TTC549 (cell line): ENCODE results near the gene B4GALNT4.
"Not testable (repeated sequence)": the region's sequence is repeated elsewhere in the genome, so short reads cannot be mapped to it uniquely, and the experiment has no call there.

Source experiments
- FAIRE-seq: peaks from 2 replicates; lab custom pipeline; 2012; peaks lifted over from hg19 to GRCh38; lab: Jason Lieb, UNC

The B4GALNT4 gene, protein sequence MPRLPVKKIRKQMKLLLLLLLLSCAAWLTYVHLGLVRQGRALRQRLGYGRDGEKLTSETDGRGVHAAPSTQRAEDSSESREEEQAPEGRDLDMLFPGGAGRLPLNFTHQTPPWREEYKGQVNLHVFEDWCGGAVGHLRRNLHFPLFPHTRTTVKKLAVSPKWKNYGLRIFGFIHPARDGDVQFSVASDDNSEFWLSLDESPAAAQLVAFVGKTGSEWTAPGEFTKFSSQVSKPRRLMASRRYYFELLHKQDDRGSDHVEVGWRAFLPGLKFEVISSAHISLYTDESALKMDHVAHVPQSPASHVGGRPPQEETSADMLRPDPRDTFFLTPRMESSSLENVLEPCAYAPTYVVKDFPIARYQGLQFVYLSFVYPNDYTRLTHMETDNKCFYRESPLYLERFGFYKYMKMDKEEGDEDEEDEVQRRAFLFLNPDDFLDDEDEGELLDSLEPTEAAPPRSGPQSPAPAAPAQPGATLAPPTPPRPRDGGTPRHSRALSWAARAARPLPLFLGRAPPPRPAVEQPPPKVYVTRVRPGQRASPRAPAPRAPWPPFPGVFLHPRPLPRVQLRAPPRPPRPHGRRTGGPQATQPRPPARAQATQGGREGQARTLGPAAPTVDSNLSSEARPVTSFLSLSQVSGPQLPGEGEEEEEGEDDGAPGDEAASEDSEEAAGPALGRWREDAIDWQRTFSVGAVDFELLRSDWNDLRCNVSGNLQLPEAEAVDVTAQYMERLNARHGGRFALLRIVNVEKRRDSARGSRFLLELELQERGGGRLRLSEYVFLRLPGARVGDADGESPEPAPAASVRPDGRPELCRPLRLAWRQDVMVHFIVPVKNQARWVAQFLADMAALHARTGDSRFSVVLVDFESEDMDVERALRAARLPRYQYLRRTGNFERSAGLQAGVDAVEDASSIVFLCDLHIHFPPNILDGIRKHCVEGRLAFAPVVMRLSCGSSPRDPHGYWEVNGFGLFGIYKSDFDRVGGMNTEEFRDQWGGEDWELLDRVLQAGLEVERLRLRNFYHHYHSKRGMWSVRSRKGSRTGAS

DNA sequence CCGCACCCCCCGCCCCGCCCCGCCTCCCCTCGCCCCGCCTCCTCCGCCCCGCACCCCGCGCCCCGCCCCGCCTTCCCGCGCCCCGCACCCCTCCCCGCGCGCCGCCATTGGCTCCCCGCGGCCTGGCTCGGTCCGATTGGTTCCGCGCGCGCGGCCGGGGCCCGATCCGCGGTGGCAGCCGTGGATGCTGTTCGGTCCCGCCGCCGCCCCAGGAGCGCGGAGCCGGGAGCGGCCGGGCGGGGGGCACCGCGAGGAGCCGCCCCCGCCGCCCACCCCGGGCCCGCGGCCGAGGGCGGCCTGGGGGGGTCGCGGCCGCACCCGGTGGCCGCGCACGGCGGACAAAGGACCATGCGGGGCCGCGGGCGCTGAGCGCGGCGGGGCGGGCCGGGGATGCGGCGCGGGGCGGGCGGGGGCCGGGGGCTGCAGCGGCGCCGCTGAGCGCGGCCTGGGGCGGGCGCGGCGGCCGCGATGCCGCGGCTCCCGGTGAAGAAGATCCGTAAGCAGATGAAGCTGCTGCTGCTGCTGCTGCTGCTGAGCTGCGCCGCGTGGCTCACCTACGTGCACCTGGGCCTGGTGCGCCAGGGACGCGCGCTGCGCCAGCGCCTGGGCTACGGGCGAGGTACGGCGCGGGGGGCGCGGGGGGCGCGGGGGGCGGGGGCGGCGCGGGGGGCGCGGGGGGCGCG, at the start of gene B4GALNT4:
TSS of gene B4GALNT4 (plus strand) at position 164 of the 683 bp plus-strand sequence. CDS start at position 469, 305 bp downstream.
- no peak for FAIRE-seq

DNA sequence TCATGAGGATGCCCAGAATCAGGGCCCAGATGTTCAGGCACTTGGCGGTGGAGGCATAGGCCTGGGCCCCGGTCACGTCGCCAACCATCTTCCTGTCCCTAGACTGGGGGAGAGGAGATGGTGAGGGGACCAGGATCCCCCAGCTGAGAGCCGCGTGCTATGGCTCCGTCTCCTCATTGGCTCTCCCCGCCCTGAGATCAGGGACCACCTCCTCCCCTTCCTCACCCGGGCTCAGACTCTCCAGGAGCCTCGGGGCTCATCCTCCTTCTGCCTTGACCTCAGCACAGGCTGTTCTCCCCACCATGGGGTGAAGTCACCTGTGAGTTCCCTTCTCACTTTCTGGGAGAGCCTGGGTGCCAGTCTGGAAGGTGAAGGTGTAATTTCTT, 49.4 kb upstream of the B4GALNT4 start:
- FAIRE-seq: not testable (repeated sequence)

DNA sequence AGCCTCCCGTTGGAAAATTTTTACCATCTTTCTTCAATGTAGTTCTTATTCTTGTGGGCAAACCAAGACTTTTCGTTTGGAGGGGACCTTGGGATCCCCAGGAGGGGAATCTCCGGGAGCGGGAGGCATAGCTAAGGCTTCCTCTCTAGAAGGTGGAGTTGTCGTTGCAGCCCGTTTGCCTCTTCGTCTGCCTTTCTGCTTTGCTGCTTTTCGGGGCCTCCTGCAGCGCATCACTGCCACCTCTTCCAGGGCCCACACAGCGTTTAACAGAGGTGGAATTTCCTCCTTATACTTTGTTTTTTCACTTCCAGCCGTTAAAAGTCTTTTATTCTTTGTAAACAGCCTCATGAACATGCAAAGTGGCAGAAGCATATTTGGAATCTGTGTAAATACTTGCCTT, 45.1 kb upstream of the B4GALNT4 start:
- no peak for FAIRE-seq

DNA sequence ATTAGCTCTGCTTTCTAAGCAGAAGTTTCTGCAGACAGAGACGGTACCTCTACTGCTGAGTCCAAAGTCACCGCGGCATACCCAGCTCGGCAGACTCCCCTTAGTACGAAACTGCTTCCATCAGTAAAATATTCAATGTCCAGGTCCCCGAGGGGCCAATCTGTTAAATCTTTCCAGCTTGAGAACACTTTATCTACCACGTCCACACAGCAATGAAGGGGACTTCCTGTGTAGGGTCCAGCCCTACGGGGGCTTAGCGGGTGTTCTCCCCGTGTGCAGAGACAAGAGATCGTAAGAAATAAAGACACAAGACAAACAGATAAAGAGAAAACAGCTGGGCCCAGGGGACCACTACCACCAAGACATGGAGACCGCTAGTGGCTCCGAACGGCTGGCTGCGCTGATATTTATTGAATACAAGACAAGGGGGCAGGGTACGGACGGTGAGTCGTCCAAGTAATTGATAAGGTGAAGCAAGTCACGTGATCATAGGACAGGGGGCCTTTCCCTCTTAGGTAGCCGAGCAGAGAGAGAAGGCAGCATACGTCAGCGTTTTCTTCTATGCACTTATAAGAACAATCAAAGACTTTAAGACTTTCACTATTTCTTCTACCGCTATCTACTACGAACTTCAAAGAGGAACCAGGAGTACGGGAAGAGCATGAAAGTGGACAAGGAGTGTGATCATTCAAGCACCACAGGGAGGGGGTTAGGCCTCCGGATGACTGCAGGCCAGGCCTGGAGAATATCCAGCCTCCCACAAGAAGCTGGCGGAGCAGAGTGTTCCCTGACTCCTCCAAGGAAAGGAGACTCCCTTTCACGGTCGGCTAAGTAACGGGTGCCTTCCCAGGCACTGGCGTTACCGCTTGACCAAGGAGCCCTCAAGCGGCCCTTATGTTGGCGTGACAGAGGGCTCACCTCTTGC, 44.4 kb upstream of the B4GALNT4 start:
- not testable (repeated sequence) for FAIRE-seq

- FAIRE-seq: no peak
These were observed 43.3 kb upstream of the B4GALNT4 start for GRCh38 chr11:325796-326591.

DNA sequence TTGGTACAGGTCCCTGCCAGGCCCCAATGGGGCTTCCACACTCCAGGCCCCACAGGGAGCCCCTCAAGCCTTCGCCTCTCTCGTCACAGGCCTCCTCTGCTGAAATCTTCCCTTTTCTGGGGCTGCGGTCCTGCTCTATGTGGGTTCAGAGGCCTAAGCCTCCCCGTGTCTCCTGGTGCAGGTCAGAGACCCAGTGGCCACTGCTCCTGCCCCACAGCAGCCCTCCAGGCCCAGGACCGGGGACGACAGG, 42.8 kb upstream of the B4GALNT4 start:
- no peak for FAIRE-seq

DNA sequence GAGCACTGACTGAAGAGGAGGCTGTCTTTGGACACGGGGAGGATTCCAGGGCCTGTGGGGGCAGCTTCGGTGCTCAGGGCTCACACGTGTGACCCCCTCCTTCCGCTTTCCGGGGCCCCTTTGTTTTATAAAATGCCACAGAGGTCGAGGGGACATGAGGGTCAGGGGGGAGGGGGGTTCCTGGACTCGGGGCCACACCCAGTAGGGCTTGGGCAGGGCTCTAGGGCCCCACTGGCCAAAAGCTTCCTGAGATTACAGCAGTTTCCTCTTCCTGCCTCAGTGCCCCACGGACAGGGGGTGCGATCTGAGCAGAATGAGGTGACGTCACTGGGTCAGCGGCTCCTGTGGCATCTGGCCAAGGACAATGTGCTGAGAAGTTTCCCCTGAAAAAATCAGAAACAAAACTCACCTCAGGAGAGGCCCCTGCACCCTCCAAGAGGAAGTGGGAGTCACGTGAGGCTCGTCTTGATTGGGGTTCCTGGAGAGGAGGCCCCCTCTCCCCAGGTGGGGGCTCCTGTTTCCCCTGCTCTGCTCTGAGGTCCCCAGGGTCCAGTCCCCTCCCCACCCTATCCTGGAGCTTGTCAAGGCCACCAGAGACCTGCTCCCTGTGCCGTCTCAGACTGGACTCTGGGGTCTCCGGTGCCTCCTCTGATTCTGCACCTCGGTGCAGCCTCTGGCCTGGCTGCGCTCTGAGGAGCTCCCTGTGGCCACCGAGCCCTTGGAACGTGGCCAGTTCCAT, 42.3 kb upstream of the B4GALNT4 start:
- no peak for FAIRE-seq

DNA sequence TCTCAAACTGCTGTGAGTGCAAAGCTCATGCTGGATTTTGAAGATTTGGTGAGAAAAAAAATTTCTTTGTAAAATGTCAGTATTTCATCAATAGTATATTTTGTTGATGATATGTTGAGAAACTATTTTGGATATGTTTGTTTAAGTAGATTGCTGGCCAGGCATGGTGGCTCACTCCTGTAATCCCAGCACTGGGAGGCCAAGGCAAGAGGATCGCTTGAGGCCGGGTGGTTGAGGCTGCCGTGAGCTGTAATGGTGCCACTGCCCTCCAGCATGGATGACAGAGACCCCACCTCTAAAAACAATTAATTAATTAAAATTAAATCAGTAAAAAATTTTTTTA, 41.7 kb upstream of the B4GALNT4 start:
- FAIRE-seq: no peak

- FAIRE-seq: no peak
These were observed 41.3 kb upstream of the B4GALNT4 start for GRCh38 chr11:328012-328411.

DNA sequence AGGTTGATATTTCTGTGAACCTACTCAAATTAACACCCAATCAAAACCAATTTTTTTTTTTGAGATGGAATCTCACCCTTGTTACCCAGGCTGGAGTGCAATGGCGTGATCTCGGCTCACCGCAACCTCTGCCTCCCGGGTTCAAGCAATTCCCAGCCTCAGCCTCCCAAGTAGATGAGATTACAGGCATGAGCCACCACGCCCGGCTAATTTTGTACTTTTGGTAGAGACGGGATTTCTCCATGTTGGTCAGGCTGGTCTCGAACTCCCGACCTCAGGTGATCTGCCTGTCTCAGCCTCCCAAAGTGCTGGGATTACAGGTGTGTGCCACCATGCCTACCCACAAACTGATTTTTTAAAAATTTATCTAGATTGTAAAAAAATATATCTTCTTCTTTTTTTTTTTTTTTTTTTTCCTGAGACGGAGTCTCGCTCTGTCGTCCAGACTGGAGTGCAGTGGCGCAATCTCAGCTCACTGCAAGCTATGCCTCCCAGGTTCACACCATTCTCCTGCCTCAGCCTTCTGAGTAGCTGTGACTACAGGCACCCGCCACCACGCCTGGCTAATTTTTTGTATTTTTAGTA, 40.7 kb upstream of the B4GALNT4 start:
- FAIRE-seq: not testable (repeated sequence)

DNA sequence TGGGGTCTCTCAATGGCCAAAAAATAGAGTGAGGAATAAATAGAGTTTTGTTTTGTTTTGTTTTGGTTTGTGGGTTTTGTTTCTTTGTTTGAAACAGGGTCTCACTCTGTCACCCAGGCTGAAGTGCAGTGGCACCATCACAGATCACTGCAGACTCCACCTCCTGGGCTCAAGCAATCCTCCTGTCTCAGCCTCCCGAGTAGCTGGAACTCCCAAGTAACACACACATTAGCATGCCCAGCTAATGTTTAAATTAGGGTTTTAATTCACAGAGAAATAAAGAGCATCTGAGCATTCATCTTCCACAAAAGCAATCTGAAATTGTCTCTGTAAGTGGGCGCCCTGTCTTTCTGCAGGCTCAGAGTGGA, 39.4 kb upstream of the B4GALNT4 start:
- FAIRE-seq: no peak

DNA sequence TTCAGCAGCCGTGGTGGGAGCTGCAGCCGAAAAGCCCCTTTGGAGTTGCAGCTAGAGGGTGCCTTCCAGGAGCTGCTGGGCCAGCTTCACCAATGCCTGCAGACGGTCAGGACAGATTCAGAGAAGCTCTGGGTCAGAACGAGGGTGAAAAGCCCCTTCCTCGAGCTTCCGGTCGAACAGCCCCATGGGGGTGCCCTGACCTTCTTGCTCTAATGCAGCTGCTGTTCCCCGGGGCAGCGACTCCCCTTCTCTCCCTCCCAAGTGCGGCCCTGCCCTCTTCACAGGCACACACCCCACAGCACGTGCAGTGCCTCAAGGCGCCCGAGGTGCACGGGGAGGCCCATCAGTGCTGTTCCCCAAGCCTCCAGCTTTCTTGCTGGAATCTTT, 39.0 kb upstream of the B4GALNT4 start:
- FAIRE-seq: no peak

- FAIRE-seq: no peak
These were observed 38.5 kb upstream of the B4GALNT4 start for GRCh38 chr11:330694-331357.

DNA sequence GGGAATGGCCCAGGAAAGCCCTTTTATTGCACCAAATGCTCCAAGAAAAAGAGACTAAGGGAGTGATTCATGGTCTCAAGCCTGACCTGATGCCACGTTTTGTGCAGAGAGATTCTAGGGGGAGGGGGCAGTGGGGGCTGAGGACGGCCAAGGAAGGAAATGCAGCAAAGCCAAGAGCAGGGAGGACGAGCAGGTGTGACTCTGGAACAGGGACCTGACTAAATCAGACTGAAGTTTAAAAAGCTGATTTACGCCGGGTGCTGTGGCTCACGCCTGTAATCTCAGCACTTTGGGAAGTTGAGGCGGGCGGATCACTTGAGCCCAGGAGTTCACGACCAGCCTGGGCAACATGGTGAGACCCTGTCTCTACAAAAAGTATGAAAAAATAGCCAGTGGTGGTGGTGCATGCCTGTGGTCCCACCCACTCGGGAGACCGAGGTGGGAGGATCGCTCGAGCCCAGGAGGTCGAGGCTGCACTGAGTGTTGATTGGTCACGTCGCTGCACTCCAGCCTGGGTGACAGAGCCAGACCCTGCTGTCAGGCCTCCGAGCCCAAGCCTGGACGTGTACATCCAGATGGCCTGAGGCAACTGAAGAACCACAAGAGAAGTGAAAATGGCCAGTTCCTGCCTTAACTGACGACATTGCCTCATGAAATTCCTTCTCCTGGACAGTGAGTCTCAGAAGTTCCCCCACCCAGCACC, 37.8 kb upstream of the B4GALNT4 start:
- no peak for FAIRE-seq

- FAIRE-seq: no peak
These were observed 36.4 kb upstream of the B4GALNT4 start for GRCh38 chr11:332651-333480.

DNA sequence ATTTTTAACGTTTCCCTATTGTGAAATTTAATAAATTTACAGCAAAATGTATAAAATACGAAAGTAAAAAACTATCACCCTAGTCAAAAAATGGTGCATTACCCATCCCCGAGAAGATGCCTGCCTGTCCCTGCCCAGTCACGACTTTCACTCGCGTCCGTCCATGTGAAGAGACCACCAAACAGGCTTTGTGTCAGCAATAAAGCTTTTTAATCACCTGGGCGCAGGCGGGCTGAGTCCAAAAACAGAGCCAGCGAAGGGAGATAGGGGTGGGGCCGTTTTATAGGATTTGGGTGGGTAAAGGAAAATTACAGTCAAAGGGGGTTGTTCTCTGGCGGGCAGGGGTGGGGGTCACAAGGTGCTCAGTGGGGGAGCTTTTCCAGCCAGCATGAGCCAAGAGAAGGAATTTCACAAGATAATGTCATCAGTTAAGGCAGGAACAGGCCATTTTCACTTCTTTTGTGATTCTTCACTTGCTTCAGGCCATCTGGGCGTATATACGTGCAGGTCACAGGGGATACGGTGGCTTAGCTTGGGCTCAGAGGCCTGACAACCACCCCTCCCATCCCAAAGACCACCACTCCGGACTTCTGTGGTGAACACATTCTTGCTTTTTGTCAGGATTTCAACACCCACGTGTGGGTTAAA, 35.6 kb upstream of the B4GALNT4 start:
- not testable (repeated sequence) for FAIRE-seq
